HL-60/S4 treated with phorbol 12-myristate 13-acetate at 8.2 ng/mL for 4 days and 3 days (cell line): ENCODE data around the gene CRHR1.

ENCODE experiments used
- in situ Hi-C: fragments of 300-500 bp; cut with MboI; formaldehyde crosslinking; loops from 2 replicates; pipeline ENCODE4 v1.15.0; 2022; ENCODE audit warnings: low sequenced_read_pairs

Gene CRHR1

DNA sequence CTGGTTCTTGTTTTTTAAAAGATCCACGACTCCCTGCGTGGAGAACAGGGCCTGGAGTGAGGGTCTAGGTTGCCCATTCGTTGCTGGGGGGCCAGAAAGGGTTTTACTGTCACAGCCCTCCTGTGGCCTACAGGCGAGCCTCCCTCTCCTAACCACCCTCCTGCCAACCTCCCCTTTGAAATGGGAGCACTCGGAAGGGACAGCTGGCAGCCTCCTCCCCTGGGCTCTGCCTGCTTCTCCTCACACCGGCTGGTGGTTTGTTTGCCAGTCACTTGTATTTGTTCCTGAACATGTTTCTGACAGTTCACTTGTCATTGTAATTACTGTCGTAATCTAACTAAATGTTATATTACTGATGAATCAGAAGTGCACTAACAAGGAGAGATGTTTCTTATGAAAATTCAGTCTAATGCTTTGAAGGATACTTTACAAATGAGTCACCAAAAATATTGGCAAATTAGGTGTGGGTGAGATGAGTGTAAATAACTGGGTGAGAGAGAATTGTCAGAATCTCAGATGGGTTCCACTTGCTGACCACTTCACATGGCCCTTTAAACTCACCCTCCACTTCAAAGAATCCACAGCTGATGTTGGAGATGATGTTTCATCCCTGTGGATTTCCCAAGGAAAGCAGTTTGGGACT lies 57.9 kb downstream of the CRHR1 start:
- in situ Hi-C loops, result no loop called here

DNA sequence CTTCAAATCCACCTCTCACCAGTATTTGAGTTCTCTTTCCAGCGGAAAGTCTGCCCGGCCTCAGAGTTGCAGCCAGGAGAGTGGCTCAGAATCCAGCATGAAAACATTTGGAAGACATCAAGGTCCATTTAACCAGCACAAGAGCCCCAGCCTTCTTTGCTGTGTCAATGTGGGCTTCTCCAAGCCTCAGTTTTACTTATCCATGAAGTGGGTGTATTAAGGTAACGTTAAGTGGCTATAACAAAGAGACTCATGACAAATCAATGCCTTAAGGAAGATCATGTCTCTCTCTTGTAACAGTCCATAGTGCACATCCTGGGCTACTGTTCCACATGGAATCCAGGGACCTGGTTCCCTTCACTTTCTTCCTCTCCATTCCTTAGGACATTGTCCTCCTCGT lies 59.6 kb downstream of the CRHR1 start:
- in situ Hi-C loops, result no loop called here

DNA sequence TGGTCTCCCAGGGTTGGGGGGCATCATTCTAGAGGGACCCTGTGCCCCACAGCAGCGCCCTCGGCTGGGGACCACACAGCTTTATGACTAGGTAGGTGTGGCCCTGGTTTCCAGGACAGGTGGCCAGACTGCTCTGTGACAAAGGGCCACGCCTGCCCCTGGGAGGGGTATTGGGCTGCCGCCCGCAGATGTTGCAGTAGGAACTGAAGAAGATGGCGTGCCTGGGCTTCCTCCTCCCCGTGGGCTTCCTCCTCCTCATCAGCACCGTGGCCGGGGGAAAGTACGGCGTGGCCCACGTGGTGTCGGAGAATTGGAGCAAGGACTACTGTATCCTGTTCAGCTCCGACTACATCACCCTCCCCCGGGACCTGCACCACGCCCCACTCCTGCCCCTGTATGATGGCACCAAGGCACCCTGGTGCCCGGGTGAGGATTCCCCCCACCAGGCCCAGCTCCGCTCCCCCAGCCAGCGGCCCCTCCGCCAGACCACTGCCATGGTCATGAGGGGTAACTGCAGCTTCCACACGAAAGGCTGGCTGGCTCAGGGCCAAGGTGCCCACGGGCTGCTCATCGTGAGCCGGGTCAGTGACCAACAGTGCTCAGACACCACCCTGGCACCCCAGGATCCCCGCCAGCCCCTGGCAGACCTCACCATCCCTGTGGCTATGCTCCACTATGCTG lies 60.7 kb downstream of the CRHR1 start, which contains the start of gene SPPL2C:
Gene SPPL2C (plus strand): TSS at position 187 of the 681 bp plus-strand sequence. CDS start 26 bp downstream, at position 213.
- in situ Hi-C loops, result no loop called here

DNA sequence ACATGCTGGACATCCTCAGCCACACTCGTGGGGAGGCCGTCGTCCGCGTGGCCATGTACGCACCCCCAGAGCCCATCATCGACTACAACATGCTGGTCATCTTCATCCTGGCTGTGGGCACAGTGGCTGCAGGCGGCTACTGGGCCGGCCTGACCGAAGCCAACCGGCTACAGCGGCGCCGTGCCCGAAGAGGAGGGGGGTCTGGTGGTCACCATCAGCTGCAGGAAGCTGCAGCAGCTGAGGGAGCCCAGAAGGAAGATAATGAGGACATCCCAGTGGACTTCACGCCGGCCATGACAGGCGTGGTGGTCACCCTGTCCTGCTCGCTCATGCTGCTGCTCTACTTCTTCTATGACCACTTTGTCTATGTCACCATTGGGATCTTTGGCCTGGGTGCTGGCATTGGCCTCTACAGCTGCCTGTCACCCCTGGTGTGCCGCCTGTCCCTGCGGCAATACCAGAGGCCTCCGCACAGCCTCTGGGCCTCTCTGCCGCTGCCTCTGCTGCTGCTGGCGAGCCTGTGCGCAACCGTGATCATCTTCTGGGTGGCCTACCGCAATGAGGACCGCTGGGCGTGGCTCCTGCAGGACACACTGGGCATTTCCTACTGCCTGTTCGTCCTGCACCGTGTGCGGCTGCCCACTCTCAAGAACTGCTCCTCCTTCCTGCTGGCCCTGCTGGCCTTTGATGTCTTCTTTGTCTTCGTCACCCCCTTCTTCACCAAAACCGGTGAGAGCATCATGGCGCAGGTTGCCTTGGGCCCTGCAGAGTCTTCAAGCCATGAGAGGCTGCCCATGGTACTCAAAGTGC lies 61.5 kb downstream of the CRHR1 start:
- in situ Hi-C loops, result no loop called here

DNA sequence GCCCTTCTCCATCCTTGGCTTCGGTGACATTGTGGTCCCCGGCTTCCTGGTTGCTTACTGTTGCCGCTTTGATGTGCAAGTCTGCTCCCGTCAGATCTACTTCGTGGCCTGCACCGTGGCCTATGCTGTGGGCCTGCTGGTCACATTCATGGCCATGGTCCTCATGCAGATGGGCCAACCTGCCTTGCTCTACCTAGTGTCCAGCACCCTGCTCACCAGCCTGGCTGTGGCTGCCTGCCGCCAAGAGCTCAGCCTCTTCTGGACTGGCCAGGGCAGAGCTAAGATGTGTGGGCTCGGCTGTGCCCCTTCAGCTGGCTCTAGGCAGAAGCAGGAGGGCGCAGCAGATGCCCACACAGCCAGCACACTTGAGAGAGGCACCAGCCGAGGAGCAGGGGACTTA lies 62.1 kb downstream of the CRHR1 start:
- in situ Hi-C loops, result no loop called here

DNA sequence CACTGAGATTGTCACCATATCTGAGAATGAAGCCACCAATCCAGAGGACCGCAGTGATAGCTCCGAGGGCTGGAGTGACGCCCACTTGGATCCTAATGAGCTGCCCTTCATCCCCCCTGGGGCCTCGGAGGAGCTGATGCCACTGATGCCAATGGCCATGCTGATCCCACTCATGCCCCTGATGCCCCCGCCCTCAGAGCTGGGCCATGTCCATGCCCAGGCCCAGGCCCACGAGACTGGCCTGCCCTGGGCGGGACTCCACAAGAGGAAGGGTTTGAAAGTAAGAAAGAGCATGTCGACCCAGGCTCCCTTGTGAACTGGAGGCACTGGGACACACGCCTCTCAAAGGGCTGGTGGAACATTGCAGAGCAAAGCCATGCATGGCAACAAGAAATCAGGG lies 62.5 kb downstream of the CRHR1 start:
- in situ Hi-C loops, result no loop called here

DNA sequence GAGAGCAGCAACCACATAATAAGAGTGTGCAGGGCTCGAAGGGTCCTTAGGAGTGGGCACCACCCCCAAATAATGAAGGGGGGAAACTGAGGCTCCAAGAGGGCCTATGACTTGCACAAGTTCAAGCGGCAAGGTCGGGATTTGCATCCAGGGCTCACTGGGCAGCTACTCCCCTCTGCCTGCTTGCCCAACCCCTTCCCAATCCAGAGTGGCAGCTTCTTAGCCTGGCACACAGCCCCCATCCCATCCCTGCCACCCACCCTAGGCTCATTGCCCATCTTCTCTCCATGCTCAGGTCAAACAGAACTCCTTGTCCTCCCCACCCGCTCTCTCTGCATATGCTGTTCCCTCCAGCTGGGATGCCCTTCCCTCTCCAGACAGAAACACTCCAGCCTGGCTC lies 63.0 kb downstream of the CRHR1 start:
- in situ Hi-C loops, result no loop called here

DNA sequence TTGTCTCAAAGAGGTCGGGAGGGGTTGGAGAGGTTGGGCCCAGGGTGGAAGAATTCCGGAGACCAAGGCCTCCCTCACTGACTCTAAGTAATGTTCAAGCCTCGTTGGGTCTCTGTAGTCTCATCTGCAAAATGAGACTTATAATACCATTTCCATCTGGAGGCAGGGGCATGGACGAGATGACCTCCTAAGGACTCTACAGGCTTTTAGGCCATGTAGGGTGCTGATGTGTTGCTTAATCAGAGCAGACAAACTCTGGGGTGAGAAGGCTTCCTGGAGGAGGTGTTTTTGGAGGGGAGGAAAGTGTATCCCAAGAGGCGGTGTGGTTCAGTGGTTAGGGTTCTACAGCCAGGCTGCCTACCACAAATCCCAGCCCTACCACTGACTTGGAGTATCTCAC lies 63.6 kb downstream of the CRHR1 start:
- in situ Hi-C loops, result no loop called here

DNA sequence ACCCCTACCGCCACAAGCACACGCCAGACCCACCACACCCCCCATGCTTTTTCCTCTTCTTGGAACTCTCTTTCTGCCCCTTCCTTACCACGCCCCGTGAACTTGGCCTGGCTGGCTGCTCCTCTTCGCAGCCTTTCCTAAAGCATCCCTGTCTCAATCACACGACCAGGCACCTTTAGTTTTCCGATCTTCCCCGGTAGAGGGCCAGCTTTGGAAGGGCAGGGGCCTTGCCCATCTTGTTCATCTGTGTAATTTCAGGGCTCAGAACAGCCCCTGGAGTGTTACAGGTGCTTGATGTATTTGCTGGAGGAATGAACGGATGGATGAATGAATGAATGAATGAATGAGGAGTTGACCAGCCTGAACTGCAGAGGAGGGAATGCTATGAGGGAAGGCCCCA lies 64.3 kb downstream of the CRHR1 start:
- in situ Hi-C loops, result no loop called here

DNA sequence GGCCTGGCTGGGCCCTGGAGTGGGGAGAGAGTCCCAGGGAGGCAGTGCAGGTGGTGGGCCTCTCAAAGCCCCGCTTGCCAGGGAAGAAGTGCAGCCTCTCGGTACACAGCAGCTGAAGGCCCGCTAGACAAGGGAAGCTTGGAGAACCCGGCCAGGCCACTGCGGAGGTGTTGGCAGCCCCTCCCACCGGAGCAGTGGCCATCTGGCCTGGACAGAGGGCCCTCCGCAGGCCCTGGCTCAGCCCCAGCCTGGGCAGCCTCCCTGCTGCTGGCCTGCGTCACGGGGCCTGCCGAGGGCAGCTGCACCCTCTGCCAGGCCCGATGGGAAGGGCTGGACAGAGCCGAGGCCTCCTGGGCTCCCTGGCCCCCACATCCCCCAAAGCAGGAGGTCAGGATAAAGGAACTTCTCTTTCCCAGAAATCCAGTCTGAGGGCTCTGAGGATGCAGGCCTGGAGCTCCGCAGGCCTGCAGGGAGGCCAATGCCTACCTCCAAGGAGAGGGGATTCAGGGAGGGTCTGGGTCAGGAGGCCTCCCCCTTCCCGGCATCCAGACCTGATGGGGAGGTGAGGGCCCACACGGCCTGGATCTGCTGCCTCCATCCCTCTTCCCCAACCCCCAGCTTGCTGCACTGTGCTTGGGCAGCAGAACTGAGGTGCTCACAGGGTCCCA lies 64.9 kb downstream of the CRHR1 start:
- in situ Hi-C loops, result no loop called here

DNA sequence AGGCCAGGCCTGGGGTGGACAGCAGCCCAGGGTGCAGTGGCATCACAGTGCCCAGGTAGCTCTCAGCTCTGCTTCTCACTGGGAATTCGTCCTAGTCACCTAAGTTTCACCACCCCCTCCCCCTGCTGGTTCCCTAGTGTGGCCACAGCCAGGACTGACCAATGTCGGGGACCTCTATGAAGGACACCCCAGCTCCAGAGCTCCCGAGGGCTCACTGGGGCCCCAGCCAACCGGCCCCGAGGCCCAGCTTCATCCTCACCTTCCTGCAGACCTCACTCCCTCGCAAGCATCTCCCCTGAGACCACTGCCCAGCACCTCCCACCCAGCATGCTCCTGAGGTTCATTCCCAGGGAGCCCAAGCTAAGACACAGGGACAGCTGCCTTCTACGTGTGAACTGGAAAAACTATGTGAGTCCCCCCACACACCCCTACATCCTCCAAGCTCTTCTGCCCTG lies 65.4 kb downstream of the CRHR1 start:
- in situ Hi-C loops, result no loop called here

DNA sequence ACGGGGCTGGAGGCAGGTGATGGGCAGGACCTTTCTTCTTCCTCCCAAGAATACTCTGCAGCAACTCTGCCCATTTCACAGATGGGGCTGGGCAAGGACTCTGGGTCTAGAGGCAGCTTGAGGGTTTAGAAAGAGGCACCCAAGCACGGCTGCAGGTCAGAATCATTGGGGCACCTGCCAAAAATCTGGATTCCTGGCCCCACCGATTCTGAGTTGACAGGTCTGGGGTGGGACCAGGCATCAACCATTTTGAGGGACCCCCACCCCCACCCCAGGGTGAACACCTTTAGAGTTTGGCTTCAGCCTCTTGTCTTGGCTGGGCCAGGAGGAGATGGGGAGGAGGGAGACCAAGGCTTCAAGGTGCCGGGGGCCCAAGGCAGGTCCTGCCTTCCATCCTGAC lies 65.9 kb downstream of the CRHR1 start:
- in situ Hi-C loops, result no loop called here

DNA sequence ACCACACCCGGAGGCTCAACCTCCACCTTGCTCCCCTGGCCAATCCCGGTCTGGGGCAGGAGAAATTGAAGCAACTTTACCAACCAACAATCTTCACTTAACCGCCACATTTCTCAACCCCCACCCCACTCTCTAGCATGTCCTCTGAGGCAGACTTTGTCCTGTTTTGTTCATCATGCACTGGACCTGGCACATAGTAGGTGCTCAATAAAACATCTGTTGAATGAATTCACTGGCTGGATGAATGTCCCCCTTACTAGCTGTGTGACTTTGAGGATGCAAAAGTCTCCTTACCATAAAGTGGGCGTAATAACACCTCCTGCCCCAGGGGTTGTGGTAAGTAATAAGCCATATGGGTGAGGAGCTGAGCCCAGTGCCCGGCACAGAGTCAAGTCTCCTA lies 66.3 kb downstream of the CRHR1 start:
- in situ Hi-C loops, result no loop called here

DNA sequence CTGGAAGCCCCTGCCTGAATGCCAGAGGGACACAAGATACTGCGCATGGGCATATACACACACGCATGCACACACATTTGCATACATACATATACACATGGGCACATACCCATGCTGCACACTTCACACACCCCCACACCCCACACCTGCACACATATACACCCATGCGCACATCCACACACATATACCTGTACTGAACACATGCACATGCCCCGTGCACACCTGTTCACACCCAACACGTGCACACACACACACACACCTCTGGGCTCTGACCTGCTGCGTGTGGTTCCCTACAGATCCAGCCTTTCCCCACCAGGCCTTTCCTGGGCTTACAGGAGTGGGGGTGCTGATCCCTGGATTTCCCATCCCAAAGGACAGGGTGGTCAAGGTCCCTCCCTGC lies 66.9 kb downstream of the CRHR1 start:
- in situ Hi-C loops, result no loop called here

DNA sequence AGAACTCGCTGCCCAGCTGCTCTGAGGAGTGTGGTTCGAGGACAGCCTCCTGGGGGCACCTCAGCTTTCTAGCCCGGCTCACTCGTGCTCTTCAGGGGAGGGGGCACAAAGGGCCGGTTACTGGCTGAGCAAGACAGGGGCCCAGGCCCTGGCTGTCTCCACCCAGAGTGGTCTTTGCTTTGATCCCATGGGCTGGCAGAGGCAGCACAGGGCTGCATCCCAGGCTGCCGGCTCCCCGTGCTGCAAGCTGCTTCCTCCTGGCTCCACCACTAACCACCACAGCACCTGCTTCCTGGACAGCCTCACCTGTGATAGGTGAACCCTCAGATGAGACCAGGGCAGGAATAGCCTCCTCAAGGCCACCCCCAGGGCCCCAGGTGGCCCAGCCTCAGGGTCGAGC lies 67.3 kb downstream of the CRHR1 start:
- in situ Hi-C loops, result no loop called here

DNA sequence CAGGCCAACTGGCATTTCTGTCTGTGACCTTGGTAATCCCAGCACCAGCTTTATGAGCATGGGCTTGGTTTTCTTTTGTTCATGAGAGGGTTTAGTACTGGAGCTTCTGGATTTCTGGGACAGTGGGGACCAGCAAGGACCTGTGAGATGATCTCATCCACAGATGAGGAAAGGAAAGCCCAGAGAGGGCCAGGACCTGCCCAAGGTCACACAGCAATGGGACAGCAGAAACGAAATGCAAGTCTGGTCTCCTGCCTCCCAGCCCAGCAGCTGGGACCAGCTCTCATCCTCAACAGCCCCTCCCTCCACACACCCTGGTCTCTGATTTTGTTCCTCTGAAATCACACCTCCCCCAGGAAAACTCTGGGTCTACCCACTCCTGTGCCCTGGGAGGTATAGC lies 67.8 kb downstream of the CRHR1 start:
- in situ Hi-C loops, result no loop called here

DNA sequence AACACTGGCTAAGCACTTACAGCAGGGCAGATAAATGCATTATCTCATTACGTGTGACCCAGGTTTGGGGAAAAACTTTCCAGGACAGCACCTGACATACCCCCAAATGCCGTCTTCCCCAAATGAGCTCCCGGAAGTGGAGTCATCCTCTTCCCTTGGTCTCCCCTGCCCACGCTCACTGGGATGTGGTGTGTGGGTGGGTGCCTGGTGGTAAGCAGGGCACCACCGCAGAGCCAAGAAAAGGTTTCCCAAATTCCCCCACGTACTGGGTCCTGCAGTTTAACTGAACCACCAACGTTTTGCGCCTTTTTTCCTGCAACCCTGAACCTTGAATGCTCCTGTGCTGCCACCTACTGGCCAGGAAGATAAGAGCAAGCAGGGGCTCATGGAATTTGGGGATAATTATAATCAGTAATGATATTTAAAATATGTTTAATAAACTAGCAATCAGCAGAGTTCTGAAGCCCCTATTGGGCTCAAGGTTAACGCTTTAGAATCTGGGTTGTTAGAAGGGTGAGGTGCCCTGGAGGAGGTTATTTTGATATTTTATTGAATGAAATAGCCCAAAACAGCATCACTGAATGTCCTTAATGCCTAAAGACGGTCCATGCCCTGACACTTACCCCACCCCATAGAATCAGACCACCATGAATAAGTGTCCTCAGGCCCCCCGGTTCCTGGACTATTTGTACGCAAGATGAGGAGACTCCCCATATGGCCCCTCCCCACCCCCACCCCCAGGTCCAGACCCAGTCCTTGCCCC lies 68.6 kb downstream of the CRHR1 start:
- in situ Hi-C loops, result no loop called here

DNA sequence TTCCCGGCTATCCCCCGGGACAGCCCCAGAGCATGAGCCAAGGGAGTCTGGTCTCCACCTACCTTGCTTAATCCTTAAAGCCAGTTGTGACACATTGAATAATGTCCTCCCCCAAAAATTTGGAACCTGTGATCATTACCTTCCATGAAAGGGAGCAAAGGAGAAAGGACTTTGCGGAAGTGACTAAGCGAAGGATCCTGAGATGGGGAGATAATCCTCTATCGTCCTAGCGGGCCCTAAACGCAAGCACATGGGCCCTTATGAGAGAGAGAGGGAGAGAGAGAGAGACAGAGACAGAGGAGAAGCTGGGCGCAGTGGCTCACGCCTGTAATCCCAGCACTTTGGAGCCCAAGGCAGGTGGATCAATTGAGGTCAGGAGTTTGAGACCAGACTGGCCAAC lies 70.1 kb downstream of the CRHR1 start:
- in situ Hi-C loops, result no loop called here

DNA sequence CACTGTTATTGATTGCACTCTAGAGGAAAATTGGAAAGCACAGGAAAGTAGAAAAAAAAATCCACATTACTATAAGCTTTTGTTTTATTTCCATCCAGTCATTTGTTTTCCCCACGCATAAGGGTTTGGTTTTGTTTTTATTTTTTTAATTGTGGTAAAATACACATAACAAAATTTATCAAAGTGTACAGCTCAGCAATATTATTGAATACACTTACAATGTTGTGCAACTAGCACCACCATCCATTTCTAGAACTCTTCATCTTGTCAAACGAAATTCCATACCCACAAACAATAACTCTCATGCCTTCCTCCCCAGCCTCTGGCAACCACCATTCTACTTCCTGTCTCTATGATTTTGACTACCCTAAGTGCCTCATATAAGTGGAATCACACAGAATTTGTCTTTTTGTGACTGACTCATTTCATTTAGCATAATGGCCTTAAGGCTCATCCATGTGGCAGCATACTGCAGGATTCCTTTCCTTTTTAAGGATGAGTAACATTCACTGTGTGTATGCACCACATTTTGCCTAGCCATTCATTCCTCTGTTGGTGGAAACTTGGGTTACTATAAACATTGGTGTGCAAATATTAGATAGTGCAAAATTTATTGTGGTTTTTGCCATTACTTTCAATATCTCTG lies 71.7 kb downstream of the CRHR1 start:
- in situ Hi-C loops, result no loop called here
